Spleen (tissue), 7 donors: ENCODE measurements around the gene PPP2R2B.

Source experiments
- POLR2A ChIP-seq, 3 donors: fragments of 450-650 bp; IDR thresholded peaks; one replicate each; pipeline ENCODE4 v1.5.1; 2017; ENCODE audit warnings: antibody characterized with exemption in 3 of 3, mild to moderate bottlenecking in 1 of 3
- POLR2AphosphoS5 ChIP-seq, 3 donors: sonication (generic); formaldehyde crosslinking; IDR thresholded peaks; one replicate each; pipeline ENCODE4 v1.5.1; 2017; ENCODE audit warnings: antibody characterized with exemption in 3 of 3
- TF ChIP-seq, protein P1 (sequence below), 11 experiments: fragments of 200-600 bp in 7 of 11; fragments of 450-650 bp in 4 of 11; sonication (generic) in 4 of 11; IDR thresholded peaks in 8 of 11; conservative IDR thresholded peaks in 3 of 11; 1 replicate in 7 of 11; 2 replicates in 4 of 11; pipeline versions ENCODE4 v1.4.0 to v1.8.0; 2016 to 2021; ENCODE audit warnings: antibody characterized with exemption in 11 of 11, inconsistent platforms in 4 of 11, mild to moderate bottlenecking in 1 of 11
- donor health status: DM: no; HTN: no; CAD: no; lungs with moderate emphysema.
- donor health status: DM: no; HTN: no; CAD: no.
- donor health status: DM: no; HTN: no; CAD: no.

GRCh38 chr5:146802945-146803522, 75.5 kb downstream of the PPP2R2B start:
- TF ChIP-seq, protein P1, sequence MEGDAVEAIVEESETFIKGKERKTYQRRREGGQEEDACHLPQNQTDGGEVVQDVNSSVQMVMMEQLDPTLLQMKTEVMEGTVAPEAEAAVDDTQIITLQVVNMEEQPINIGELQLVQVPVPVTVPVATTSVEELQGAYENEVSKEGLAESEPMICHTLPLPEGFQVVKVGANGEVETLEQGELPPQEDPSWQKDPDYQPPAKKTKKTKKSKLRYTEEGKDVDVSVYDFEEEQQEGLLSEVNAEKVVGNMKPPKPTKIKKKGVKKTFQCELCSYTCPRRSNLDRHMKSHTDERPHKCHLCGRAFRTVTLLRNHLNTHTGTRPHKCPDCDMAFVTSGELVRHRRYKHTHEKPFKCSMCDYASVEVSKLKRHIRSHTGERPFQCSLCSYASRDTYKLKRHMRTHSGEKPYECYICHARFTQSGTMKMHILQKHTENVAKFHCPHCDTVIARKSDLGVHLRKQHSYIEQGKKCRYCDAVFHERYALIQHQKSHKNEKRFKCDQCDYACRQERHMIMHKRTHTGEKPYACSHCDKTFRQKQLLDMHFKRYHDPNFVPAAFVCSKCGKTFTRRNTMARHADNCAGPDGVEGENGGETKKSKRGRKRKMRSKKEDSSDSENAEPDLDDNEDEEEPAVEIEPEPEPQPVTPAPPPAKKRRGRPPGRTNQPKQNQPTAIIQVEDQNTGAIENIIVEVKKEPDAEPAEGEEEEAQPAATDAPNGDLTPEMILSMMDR (IDR thresholded peaks at IDR 0.05 in 8 of 11, conservative IDR thresholded peaks at IDR 0.05 in 3 of 11) = no peak
- TF ChIP-seq POLR2A (IDR thresholded peaks at IDR 0.05) (no peak), POLR2AphosphoS5 (IDR thresholded peaks at IDR 0.05) (no peak)
